Mesenteric fat pad (tissue), 1 donor: ENCODE results near the gene SETDB1. TPM values are rescaled to one million over a fixed set of nuclear protein-coding genes. Genes with fewer than 3 reads are reported as not detected.
"Not testable (repeated sequence)": the region's sequence is repeated elsewhere in the genome, so short reads cannot be mapped to it uniquely, and the experiment has no call there.

ENCODE experiments used
- DNase-seq: peaks from one replicate; pipeline ENCODE4 v3.0.0-alpha.2; 2020; ENCODE audit warnings: low spot score
- long read RNA-seq: library from polyadenylated mRNA; unstranded; transcript quantifications from one replicate; pipeline ENCODE4 v2.0.0, GENCODE V29; 2020
- total RNA-seq: library from RNA; stranded (reverse); fragmentation: NEBNext Ultra II Directional; extraction: Animal tissue kit (Norgen Biotek cat#: 25700); gene quantifications from one replicate; pipeline ENCODE4 v1.2.1, GENCODE V29; 2021
- donor health status: DM: yes; HTN: yes; CAD: no.

Gene SETDB1
- 32.3 TPM for total RNA-seq
- long read RNA-seq, partial matches to known transcripts: 14 of 23 reads
- long read RNA-seq, other reads (novel, unspliced or antisense): 5 of 23 reads

DNA sequence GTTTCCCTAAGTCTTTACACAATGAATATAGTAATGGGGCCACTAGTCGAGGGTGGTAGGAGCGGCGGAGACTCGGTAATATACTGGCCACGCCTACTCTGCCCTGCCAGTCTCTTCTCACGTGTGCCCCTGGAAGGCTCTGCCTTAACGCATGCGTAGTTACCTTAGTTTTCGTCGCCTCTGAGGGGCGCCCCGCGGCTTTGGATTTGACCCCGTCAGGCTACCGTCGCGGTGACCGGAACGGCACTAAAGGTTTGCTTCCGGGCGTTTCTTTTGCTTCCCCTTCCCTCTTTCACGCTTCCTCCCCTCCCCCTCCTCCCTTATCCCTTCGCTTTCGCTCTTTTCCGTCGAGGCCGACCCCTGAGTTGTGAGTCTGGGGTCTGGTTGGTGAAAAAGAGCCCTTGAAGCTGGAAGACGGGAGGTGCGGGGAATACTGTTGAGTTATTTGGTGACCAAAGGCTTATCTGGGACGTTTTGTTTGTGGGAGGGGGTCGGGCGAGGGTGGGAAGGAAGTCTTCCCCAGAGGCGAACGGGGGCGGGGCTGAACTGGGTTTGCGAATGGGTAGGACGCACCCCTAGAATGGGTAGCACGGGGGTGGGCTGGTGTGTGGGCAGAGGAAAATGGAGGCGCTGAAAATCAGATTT lies at the start of gene SETDB1:
Gene SETDB1, plus strand, starts transcription at position 267 of the 645 bp plus-strand sequence. CDS start 1,352 bp downstream, outside the sequence.
- peak; percentile 97 for DNase-seq

DNA sequence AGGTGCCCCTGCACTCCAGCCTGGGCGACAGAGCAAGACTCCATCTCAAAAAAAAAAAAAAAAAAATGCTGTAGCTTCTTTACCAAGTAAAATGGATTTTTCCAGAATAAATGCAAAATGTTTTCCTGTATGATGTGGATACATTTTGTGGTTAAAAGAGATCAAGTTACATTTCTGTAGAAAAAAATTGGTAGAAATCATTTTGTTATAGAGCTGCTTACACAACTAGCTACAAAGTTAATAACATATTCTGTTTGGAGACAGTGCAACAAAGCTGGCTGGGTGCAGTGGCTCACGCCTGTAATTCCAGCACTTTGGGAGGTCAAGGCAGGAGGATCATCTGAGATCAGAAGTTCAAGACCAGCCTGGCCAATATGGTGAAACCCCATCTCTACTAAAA lies 47.2 kb upstream of the SETDB1 start:
- DNase-seq: not testable (repeated sequence)

DNA sequence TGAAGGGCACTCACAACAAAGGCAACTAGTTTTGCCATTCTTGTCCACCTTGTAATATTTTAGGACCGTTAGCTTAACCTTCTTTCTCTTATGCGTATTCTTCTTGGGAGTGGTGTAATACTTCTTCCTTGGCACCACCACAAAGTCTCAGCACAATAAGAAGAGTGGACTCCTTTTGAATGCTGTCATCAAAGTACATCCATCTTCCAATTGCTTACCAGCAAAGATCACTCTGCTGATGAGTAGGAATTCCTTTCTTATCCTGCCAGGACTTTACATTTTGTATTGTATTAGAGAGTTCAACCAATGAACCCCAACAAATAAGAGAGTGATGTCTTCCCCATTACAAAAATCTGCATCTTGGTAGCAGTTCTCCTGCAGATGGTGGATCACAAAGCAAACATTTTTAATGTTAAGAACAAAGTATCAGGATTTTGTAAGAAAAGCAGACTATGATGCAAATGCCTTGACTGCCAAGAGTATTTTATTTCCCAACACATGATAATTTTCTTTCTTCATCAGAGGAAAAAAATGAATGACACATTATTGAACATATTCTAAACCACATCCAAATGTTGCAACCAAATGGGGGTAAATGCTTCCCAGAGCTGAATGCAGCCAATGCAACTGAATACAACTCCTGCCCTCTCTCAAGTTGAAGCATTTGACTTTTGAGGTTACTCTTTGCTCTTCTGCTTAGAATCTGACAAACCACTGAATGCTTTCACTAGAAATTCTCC lies 44.7 kb upstream of the SETDB1 start:
- no peak for DNase-seq

DNA sequence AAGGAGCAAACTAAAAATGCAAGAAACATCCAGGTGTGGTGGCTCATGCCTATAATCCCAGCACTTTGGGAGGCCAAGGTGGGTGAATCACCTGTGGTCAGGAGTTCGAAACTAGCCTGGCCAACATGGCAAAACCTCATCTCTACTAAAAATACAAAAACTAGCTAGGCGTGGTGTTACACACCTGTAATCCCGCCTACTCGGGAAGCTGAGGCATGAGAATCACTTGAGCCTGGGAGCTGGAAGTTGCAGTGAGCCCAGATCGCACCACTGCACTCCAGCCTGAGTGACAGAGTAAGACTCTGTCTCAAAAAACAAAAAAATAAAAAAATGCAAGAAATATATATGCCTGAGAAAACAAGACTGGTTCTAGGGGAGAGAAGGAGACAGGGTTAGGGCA lies 43.0 kb upstream of the SETDB1 start:
- not testable (repeated sequence) for DNase-seq

DNA sequence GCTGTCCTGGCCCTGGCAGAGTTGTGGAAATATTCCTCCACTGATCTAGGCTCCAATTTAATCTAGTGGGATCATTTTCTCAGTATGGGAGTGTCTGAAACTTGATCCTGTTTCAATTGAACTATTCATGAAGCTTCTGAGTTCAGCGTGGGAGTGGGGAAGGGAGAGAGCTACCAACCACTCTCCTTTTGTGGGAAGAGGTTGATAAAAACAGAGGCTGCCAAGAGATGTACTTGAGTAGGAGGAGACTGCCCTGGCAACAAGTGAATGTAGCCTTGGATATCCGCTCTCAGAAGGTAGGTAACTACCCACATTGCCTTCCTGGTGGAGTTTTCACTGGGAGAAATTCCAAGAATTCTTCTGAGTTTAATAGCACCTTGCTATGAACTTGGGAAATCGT lies 39.1 kb upstream of the SETDB1 start, which contains the start of gene CTXND2:
Gene CTXND2, plus strand, starts transcription at position 119 of the 400 bp plus-strand sequence. CDS start 25,179 bp downstream, outside the sequence.
- DNase-seq: no peak

DNA sequence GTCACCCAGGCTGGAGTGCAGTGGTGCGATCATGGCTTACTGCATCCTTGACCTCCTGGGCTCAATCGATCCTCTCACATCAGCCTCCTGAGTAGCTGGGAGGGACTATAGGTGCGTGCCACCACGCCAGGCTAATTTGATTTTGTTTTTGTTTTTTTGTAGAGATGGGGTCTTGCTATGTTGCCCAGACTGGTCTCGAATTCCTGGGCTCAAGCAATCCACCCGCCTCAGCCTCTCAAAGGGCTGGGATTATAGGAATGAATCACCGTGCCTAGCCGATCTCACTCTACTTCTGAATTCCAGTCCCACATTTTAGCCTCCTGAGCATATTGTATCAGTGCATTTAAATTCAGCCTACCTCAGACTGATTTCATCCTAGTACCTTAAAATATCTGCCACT lies 37.4 kb upstream of the SETDB1 start:
- no peak for DNase-seq

DNA sequence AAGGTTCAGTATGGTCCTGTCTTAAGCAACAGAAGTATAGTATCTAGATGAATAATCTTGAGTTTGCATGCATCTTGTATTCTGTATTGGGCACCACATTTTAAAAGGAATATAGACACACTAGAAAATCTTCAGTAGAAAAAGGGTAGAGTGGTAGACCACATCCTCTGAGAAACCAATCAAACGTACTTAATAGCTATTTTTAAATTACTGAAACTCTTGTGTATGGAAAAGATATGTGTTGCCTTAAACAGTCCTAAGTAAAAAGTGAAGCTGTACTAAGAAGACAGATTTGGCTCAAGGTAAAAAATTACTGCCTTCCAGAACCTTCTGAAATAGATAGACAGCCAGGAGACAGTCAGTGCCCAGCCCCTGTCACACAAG lies 36.1 kb upstream of the SETDB1 start:
- no peak for DNase-seq

DNA sequence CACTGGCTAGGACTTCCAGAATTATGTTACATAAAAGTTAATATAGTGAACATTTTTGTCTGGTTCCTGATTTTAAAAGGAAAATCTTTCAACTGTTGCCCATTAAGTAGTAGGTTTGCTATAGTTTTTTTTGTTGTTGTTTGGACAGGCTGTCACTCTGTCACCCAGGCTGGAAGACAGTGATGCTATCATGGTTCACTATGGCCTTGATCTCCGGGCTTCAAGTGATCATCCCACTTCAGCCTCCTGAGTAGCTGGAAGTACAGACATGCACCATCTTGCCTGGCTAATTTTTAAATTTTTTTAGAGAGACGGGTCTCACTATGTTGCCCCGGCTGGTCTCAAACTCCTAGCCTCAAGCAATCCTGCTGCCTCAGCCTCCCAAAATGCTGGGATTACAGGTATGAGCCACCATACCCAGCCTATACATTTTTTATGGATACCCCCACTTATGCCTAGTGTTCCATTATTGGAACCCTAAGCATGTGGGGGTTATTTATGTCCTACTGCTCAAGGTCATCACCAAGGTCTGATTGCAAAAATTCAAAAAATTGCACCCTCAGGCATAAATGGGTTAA lies 32.7 kb upstream of the SETDB1 start:
- no peak for DNase-seq

DNA sequence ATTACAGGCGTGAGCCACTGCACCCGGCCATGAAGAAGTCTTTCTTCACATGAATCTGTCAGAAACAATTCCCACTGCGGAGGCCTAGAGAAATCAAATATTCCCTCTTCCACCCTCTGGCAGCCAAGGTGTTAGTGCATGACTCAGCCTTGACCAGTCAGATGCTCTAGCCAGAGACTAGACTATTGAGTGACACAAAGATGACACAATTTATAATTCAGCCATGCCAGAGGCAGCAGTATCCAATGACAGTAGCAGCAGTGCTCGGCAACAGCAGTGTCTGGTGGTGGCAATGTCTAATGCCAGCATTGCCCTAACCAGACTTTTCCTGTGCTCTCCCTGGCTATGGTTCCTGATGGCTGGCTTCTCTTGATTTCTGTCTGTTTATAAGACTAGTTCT lies 30.5 kb upstream of the SETDB1 start:
- DNase-seq: no peak

DNA sequence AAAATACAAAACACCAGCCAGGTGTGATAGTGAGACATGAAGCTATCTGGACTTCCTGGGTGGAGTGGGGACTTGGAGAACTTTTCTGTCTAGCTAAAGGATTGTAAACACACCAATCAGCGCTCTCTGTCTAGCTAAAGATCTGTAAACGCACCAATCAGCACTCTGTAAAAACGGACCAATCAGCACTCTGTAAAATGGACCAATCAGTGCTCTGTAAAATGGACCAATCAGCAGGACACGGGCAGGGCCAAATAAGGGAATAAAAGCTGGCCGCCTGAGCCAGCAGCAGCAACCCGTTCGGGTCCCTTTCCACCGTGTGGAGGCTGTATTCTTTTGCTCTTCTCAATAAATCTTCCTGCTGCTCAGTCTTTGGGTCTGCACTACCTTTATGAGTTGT lies 26.4 kb upstream of the SETDB1 start:
- DNase-seq: not testable (repeated sequence)

DNA sequence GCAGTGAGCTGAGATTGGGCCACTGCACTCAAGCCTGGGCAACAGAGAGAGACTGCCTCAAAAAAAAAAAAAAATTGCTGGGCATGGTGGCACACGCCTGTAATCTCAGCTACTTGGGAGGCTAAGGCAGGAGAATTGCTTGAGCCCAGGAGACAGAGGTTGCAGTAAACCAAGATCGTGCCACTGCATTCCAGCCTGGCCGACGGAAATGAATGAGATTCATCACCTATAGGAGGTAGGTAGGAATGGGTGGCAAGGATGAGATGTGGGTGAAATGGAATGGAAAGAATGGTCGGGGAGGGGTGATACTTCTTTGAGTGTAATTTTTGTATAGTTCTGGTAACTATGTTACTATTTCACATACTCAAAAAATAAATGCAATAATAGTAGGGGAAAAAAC lies 23.8 kb upstream of the SETDB1 start:
- no peak for DNase-seq

DNA sequence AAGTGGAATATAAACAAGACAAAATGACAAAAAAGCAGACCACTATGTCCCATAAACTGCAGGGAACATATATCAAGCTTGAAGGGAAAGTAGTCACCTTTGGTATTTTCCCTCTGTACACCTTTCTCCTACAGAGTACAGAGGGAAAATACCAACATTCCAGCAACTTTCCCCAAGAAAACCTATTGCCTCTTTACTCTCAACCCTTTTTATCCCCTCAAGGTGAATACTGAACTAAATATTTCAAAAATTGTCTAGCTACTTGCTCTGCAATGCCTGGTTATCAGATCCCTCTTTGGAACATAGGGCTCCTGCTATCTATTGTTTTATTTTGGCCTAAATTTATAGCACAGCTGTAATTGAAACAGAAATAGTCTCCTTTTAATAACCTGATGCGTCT lies 23.4 kb upstream of the SETDB1 start:
- DNase-seq: no peak

DNA sequence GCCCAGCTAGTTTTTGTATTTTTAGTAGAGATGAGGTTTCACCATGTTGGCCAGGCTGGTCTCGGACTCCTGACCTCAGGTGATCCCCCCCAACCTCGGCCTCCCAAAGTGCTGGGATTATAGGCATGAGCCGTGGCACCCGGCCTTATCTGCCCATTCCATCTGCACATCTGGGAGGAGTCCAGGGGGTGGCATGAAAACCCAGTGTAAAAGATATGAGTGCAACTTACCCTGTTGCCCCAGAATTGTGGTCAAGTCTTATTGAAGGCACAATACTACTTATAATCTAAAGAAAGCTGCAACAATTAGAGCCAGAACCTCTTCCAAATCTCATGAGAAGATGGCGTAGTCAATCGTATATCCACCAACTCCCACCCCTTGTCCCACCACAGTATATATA lies 20.9 kb upstream of the SETDB1 start:
- DNase-seq: no peak

DNA sequence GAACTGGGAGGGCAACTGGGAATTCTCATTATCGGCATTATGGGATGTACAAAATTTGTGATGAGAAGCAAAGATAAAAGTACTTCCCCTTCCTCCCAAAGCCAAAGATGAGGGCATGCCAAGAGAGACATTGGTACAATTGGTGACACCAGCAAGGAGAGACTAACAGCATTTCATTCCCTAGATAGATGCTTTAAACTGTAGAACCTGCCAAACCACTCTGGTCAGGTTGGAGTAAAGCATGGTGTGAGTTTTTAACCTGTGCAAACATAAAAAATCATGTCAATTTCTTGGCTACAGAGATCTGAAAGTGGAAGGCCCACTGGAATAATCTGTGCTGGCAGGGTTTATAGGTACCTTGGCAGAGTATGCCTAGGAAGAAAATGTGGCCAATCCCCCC lies 19.8 kb upstream of the SETDB1 start:
- no peak for DNase-seq

DNA sequence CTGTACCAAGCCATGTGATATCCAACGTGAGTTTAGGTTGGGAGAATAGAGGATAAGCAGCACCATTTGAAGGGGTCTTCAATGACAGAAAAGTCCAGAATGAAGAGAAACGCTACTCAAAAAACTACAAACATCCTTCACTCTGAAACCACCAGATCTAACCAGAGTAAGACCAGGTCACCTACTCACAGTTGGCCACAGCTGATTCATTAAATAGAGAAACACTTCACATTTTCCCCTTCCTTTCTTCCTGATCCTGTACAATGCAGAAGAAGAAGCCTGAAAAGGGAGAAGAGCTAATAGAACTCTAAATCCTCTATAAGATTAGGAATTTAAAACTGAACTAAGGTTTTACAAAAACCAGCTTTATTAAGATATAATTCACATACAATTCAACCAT lies 19.4 kb upstream of the SETDB1 start:
- no peak for DNase-seq

DNA sequence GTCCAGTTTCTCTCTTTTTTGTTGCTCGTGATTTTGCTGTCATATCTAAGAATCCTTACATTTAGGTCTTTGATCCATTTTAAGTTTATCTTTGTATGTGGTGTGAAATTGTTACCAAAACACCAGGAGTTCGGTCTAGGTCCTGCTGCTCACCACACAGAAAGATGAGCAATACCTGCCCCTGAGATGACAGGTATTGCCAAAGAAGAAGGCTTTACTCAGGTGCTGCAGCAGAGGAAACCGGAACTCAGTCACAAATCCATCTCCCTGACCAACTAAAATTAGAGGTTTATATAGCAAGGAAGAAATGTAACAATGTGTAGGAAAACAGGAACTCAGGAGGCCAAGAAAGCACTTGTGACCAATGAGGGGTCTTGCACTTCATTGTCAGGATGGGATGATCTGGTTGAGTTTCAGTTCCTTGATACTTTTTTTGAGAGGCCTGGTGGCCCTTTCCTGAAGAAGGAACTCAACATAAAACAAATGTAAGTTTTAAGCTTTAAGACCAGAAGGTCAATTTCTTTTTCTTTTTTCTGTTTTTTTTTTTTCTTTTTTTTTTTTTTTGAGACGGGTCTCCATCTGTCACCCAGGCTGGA lies 16.5 kb upstream of the SETDB1 start:
- DNase-seq: no peak

DNA sequence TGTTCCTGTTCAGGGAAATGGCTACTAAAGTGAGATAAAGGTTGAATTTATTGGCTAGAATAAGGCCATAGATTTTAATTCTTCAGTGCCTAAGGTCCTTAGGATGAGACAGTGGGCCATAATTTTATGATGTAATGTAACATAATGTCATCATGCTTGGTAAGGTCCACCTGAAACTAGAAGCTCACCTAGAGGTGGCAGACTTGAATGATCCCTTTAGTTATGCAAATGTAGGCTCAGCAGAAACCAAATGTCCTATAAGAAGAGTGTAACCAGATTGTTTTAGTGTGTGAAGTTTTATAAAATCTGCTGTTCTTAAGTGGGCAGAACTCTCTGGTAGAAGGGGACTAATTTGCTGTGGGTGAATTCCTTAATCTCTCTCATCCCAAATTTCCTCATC lies 13.5 kb upstream of the SETDB1 start:
- no peak for DNase-seq

DNA sequence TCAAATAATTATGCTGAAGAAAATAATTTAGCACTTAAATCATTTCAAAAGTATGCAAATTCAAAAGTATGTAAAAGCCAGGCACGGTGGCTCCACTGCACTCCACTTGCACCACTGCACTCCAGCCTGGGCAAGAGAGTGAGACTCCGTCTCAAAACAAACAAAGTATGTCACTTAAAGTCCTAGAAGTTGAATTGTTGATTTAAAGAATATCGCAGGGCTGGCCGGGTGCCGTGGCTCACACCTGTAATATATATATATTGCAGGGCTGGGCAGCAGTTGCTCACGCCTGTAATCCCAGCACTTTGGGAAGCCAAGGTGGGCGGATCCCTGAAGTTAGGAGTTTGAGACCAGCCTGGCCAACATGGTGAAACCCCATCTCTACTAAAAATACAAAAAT lies 8.8 kb upstream of the SETDB1 start:
- no peak for DNase-seq

DNA sequence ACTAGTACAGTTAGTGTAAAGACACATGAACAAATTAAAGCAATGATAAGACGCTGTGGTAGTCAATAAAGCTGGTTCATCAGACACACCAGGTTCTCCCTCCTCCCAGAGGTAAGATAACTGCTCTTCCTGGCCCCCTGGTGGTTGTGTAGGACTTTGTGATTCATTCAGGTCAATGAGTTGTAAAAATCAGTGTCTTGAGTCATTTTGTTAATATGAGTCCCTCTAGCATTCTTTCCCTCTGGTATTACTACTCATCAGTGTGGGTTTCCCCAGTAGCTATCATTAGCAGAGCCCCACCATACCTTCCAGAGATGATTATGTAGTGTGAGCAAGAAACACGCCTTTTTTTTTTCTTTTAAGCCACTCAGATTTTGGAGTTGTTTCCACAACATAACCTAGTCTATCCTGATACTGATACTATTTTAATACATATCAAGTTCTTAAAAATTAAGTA lies 3.6 kb upstream of the SETDB1 start:
- no peak for DNase-seq

DNA sequence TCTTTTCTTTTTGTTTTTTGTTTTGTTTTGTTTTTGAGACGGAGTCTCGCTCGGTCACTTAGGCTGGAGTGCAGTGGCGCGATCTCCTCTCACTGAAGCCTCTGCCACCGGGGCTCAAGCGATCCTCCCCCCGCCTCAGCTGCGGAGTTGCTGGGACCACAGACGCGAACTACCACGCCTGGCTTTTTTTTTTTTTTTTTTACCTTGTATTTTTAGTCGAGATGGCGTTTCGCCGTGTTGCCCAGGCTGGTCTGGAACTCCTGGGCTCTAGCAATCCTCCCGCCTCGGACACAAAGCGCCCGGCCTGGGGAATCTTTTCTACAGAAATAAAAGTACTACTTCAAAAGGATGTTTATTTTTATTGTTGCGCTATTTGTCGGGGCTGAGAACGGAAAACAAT lies 1.1 kb upstream of the SETDB1 start:
- DNase-seq: no peak

DNA sequence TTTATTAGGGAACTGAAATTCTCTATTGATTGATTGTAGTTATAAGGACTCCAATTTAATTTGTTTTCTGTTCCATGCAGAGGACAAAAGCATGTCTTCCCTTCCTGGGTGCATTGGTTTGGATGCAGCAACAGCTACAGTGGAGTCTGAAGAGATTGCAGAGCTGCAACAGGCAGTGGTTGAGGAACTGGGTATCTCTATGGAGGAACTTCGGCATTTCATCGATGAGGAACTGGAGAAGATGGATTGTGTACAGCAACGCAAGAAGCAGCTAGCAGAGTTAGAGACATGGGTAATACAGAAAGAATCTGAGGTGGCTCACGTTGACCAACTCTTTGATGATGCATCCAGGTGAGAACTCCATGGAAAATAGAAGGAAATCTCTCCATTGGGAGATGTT lies 1.5 kb downstream of the SETDB1 start:
- DNase-seq: no peak

DNA sequence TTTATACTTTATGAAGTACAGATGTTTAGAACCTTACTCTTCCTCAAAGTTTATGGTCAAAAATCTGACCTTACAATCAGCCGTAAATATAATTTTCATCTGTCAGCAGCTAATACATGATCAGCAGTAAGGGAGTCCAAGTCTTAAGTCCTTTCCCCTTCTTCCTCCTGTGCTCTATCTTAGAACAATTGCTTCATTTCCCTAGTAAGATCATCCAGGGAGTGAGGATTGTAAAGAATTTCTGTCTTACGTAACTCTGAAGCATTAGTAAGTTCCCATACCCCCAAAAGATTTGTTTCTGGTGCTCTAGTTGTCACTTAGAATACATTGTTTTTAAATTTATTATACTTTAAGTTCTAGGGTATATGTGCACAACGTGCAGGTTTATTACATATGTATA lies 2.1 kb downstream of the SETDB1 start:
- no peak for DNase-seq
